Neutrophil (primary cell): ENCODE measurements around the gene DBNL.

ENCODE experiments used
- H3K27ac ChIP-seq: fragments of 200-600 bp; sonication (generic); 2 replicates; pipeline ENCODE4 v1.5.1; 2016; ENCODE audit warnings: mild to moderate bottlenecking, moderate library complexity
- H3K27me3 ChIP-seq: fragments of 200-600 bp; sonication (generic); 2 replicates; pipeline ENCODE4 v1.6.0; 2016; ENCODE audit warnings: mild to moderate bottlenecking
- H3K36me3 ChIP-seq: fragments of 200-600 bp; sonication (generic); 2 replicates; pipeline ENCODE4 v1.5.1; 2017
- H3K4me1 ChIP-seq, 2 experiments: fragments of 200-600 bp in 1 of 2; sonication (generic) in 1 of 2; 1 replicate in 1 of 2; 2 replicates in 1 of 2; pipeline versions ENCODE4 v1.5.1 to v1.6.1; 2013 to 2016; ENCODE audit warnings: low read depth in 1 of 2, low read length in 1 of 2, mild to moderate bottlenecking in 1 of 2, moderate library complexity in 1 of 2; ENCODE audit not compliant: control insufficient read depth in 1 of 2, insufficient read depth in 1 of 2
- H3K4me3 ChIP-seq, 2 experiments: fragments of 200-600 bp in 1 of 2; sonication (generic) in 1 of 2; 1 replicate in 1 of 2; 2 replicates in 1 of 2; pipeline ENCODE4 v1.5.1; 2013 to 2016; ENCODE audit warnings: low read depth in 1 of 2, low read length in 1 of 2, mild to moderate bottlenecking in 1 of 2, moderate library complexity in 1 of 2
- H3K9me3 ChIP-seq: fragments of 200-600 bp; sonication (generic); 2 replicates; pipeline ENCODE4 v1.5.1; 2016
- CTCF ChIP-seq: fragments of 200-600 bp; sonication (generic); IDR thresholded peaks from 2 replicates; pipeline ENCODE4 v1.5.1; 2016; ENCODE audit warnings: antibody characterized with exemption

The DBNL gene

DNA sequence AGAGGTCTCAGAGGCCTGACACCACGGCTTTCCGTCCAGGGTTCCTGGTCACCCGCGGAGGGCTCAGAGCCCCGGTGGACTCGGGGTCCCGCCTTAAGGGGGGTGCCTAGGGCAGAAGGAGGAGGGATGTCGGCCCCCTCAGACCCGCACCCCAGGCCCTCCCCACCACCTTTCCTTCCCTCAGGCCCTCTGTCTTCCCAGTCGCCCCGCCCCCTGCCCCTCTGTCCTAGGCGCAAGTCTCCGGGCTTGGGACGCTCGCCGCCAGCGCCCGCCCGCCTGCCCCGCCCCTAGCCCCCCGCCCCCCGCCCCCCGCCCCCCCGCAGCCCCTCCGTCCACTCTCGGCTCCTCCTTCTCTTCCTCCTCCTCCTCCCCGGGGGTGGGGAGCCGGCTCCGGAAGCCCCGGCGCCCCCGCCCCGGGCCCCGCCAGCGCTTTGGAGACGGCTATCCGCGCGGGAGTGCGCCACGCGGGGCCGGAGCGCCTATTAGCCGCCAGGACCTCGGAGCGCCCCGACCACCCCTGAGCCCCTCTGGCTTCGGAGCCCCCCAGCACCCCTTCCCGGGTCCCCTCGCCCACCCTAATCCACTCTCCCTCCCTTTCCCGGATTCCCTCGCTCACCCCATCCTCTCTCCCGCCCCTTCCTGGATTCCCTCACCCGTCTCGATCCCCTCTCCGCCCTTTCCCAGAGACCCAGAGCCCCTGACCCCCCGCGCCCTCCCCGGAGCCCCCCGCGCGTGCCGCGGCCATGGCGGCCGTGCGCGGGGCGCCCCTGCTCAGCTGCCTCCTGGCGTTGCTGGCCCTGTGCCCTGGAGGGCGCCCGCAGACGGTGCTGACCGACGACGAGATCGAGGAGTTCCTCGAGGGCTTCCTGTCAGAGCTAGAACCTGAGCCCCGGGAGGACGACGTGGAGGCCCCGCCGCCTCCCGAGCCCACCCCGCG lies 59.7 kb downstream of the DBNL start, which contains the start of gene AEBP1:
Gene AEBP1, plus strand, starts transcription at position 423 of the 937 bp plus-strand sequence. Its CDS starts 321 bp downstream, at position 744.
- no peak for TF ChIP-seq CTCF
- Histone ChIP-seq H3K4me1 (no peaks in the 10 kb centered on the region), H3K36me3 (no peaks in the 10 kb centered on the region), H3K4me3 (no peak within 1 kb of the TSS), H3K27ac (no peak within 1 kb of the TSS), H3K9me3 (no peaks in the 10 kb centered on the region), H3K27me3 (peaks cover 58% of the 10 kb centered on the region)

DNA sequence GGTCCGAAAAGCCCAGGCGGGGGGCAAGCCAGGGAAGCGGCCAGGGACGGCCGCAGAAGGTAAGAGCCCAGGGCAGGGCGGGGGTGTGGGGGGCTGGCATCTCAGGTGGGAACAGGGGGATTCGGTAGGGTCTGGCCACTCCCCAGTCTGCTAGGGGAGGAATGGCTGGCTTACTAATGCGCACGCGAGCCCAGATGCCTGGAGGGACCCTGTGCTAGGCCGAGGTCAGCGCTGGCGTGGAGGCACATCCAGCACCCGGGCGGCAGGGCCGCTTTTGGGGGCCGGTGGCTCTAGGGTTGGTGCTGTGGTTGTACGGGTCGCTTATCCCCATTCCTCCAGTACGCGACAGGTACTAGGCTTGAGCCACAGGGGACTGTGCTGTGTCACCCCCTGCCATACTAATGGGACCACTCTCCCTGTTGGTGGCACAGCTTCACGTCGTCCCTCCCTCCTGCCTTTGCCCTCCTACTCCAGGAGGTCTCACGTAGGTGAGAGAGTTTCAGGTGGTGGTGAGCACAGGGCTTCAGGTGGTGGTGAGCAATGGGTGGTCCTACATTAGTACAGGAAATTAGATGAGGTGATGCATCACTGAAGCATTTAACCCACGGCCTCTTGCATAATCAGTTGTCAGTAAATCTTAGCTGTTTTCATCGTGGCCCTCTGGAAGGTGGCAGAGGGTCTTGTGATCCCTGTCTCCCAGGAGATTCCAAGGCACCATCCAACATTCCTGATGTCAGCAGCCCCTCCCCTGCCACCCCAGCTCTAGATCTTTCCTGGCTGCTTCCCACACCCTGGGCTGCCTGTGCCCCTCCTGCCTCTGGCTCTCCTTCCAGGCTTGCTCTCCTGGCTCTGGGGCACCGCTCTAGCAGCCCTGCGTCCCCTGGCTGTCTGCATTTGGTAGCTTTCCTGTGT lies 60.6 kb downstream of the DBNL start:
- no peaks in the 10 kb centered on the region for H3K4me1 ChIP-seq
- H3K4me3 ChIP-seq, result no peak overlapping the region
- no peaks in the 10 kb centered on the region for H3K36me3 ChIP-seq
- no peak overlapping the region for H3K27ac ChIP-seq
- TF ChIP-seq CTCF, result no peak
- H3K27me3 ChIP-seq, result peaks cover 58% of the 10 kb centered on the region
- no peaks in the 10 kb centered on the region for H3K9me3 ChIP-seq

- Histone ChIP-seq H3K9me3 (no peaks in the 10 kb centered on the region), H3K4me1 (no peaks in the 10 kb centered on the region), H3K27me3 (peaks cover 58% of the 10 kb centered on the region), H3K27ac (no peak overlapping the region), H3K4me3 (no peak overlapping the region), H3K36me3 (no peaks in the 10 kb centered on the region)
- TF ChIP-seq CTCF, result no peak
Measured at GRCh38 chr7:44105832-44106231, 61.3 kb downstream of the DBNL start.

DNA sequence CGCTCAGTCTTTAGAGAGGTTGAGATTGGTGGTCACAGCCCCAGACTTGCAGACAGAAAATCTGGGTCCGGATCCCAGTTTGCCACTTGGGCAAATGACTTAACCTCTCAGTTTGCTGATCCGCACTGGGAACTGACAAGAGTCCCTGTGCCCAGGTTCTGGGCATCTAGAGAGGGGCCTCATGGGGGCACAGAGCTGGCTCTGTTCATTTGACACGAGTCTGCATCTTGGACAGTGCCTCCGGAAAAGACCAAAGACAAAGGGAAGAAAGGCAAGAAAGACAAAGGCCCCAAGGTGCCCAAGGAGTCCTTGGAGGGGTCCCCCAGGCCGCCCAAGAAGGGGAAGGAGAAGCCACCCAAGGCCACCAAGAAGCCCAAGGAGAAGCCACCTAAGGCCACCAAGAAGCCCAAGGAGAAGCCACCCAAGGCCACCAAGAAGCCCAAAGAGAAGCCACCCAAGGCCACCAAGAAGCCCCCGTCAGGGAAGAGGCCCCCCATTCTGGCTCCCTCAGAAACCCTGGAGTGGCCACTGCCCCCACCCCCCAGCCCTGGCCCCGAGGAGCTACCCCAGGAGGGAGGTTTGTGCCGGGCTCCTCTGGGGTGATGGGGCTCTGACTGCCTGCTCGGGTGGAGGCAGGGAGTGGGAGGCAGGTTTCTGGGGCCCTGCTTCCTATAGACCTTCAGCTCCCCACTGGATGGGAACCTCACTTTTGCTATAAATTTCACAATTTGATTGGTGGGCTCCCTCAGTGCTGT lies 62.0 kb downstream of the DBNL start:
- no peak overlapping the region for H3K27ac ChIP-seq
- TF ChIP-seq CTCF, result no peak
- H3K9me3 ChIP-seq, result no peaks in the 10 kb centered on the region
- no peak overlapping the region for H3K4me3 ChIP-seq
- peaks cover 56% of the 10 kb centered on the region for H3K27me3 ChIP-seq
- H3K36me3 ChIP-seq, result no peaks in the 10 kb centered on the region
- no peaks in the 10 kb centered on the region for H3K4me1 ChIP-seq
